A673 (cell line): ENCODE measurements around the gene IGFBP2. TPM values are rescaled to one million over a fixed set of nuclear protein-coding genes. Genes with fewer than 3 reads are reported as not detected.

ENCODE experiments used
- BruUV-seq: library from RNA; stranded (reverse); fragments of 400-500 nt; replicated peaks from 2 replicates; lab custom pipeline; 2021; lab: Mats Ljungman, UMichigan
- CTCF ChIA-PET: fragments of 300-600 bp; sonication (Branson Sonifier 250); formaldehyde crosslinking; loops from one replicate; lab custom pipeline; 2022; ENCODE audit warnings: antibody characterized with exemption; lab: Charles Lee
- POLR2A ChIA-PET: fragments of 300-600 bp; sonication (Branson Sonifier 250); formaldehyde crosslinking; loops from one replicate; lab custom pipeline; 2022; ENCODE audit warnings: antibody characterized with exemption; ENCODE audit not compliant: low non-redundant PET; lab: Charles Lee
- DNase-seq: peaks from one replicate; pipeline ENCODE4 v3.0.0-alpha.2; 2015; ENCODE audit warnings: low spot score
- H3K27ac ChIP-seq: fragments of 200-600 bp; sonication (generic); 2 replicates; pipeline ENCODE4 v1.5.1; 2016; ENCODE audit warnings: mixed run types, low read depth, mild to moderate bottlenecking, mixed read lengths, antibody characterized with exemption, low read length; ENCODE audit not compliant: poor library complexity, severe bottlenecking
- H3K27me3 ChIP-seq: fragments of 200-600 bp; sonication (generic); replicated peaks from 2 replicates; pipeline ENCODE4 v1.6.1; 2017; ENCODE audit warnings: mixed run types, low read depth, mild to moderate bottlenecking, mixed read lengths, antibody characterized with exemption, low read length; ENCODE audit not compliant: insufficient read depth, poor library complexity
- H3K36me3 ChIP-seq: fragments of 200-600 bp; sonication (generic); 2 replicates; pipeline ENCODE4 v1.6.1; 2016; ENCODE audit warnings: mixed run types, mild to moderate bottlenecking, mixed read lengths, antibody characterized with exemption, low read length; ENCODE audit not compliant: insufficient read depth, poor library complexity, severe bottlenecking
- H3K4me1 ChIP-seq: fragments of 200-600 bp; sonication (generic); 2 replicates; pipeline ENCODE4 v1.6.1; 2017; ENCODE audit warnings: mixed run types, mild to moderate bottlenecking, mixed read lengths, antibody characterized with exemption, low read length; ENCODE audit not compliant: insufficient read depth, poor library complexity, severe bottlenecking
- H3K4me3 ChIP-seq: fragments of 200-600 bp; sonication (generic); 2 replicates; pipeline ENCODE4 v1.5.1; 2016; ENCODE audit warnings: low read depth, mixed run types, mild to moderate bottlenecking, mixed read lengths, low read length; ENCODE audit not compliant: poor library complexity, severe bottlenecking
- H3K9me3 ChIP-seq: fragments of 200-600 bp; sonication (generic); 2 replicates; pipeline ENCODE4 v1.6.1; 2016; ENCODE audit warnings: mixed run types, low read depth, mild to moderate bottlenecking, mixed read lengths, antibody characterized with exemption, low read length; ENCODE audit not compliant: poor library complexity, severe bottlenecking
- CTCF ChIP-seq: fragments of 300-800, 200-600 bp; sonication (generic); conservative IDR thresholded peaks from 2 replicates; pipeline ENCODE4 v1.5.1; 2017; ENCODE audit warnings: low read depth, mild to moderate bottlenecking, antibody characterized with exemption, low read length, moderate library complexity, mixed read lengths
- EZH2 ChIP-seq: fragments of 200-600 bp; sonication (generic); IDR thresholded peaks from 2 replicates; pipeline ENCODE4 v1.6.1; 2017; ENCODE audit warnings: borderline replicate concordance, low read depth, mild to moderate bottlenecking, mixed read lengths, antibody characterized with exemption, low read length; ENCODE audit not compliant: poor library complexity, severe bottlenecking
- intact Hi-C: fragments of 100-400 bp; cut with micrococcal nuclease; formaldehyde crosslinking; loops from one replicate; pipeline ENCODE4 v1.10.0; 2022; ENCODE audit not compliant: unreplicated experiment
- total RNA-seq: library from RNA; stranded (reverse); gene quantifications from 2 replicates; pipeline ENCODE4 v1.2.3, GENCODE V29; 2021

IGFBP2 gene
- total RNA-seq, 1 experiment from 2014 or later: 614 TPM

DNA sequence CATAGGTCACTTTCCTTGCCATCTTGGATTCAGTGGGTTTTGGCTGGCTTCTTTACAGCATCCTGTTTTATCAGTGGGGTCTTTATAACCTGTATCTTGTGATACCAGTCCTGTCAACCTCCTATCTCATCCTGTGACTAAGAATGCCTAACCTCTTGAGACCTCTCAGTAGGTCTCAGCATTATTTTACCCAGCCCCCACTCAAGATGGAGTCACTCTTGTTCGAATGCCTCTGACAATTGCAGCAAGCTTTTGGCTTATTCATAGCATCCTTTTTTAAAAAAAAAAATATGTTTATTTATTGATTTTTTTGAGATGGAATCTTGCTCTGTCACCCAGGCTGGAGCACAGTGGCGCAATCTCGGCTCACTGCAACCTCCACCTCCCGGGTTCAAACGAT lies 24.7 kb upstream of the IGFBP2 start:
- intact Hi-C loops: no loop called here
- DNase-seq: no peak
- no peak for TF ChIP-seq EZH2
- no peak for TF ChIP-seq CTCF

GRCh38 chr2:216615298-216616082 lies 17.7 kb upstream of the IGFBP2 start:
- H3K36me3 ChIP-seq: no peaks in the 10 kb centered on the region
- ChIA-PET CTCF (no interaction called here), POLR2A (no interaction called here)
- no peak overlapping the region for H3K4me3 ChIP-seq
- no peaks in the 10 kb centered on the region for H3K27me3 ChIP-seq
- no peak for TF ChIP-seq CTCF
- TF ChIP-seq EZH2: no peak
- no TSS peak for BruUV-seq
- DNase-seq: no peak
- no peaks in the 10 kb centered on the region for H3K9me3 ChIP-seq
- peaks cover 43% of the 10 kb centered on the region for H3K4me1 ChIP-seq
- H3K27ac ChIP-seq: peak overlapping the region; percentile 55
- intact Hi-C loops: no loop called here

More for the DNA sequence above, 24.7 kb upstream of the IGFBP2 start:
- H3K27ac ChIP-seq: no peak overlapping the region
- no peaks in the 10 kb centered on the region for H3K9me3 ChIP-seq
- peaks cover 20% of the 10 kb centered on the region for H3K4me1 ChIP-seq
- ChIA-PET POLR2A (no interaction called here), CTCF (no interaction called here)
- H3K36me3 ChIP-seq: no peaks in the 10 kb centered on the region
- H3K27me3 ChIP-seq: no peaks in the 10 kb centered on the region
- BruUV-seq: no TSS peak
- no peak overlapping the region for H3K4me3 ChIP-seq

GRCh38 chr2:216616083-216616678 lies 17.0 kb upstream of the IGFBP2 start:
- ChIA-PET CTCF (no interaction called here), POLR2A (interaction anchor here (0.7 kb wide), 1 partner anchor 20 kb away, joined by 4 read pairs; no protein-coding TSS in a partner anchor)
- no TSS peak for BruUV-seq
- peak overlapping the region; percentile 7 for H3K27ac ChIP-seq
- no peak for DNase-seq
- H3K36me3 ChIP-seq: no peaks in the 10 kb centered on the region
- no peaks in the 10 kb centered on the region for H3K27me3 ChIP-seq
- TF ChIP-seq CTCF: no peak
- no peak for TF ChIP-seq EZH2
- H3K4me3 ChIP-seq: no peak overlapping the region
- intact Hi-C loops: no loop called here
- no peaks in the 10 kb centered on the region for H3K9me3 ChIP-seq
- H3K4me1 ChIP-seq: peaks cover 50% of the 10 kb centered on the region
